Neural cell (in vitro differentiated cells): ENCODE data around the gene RIN3. TPM values are rescaled to one million over a fixed set of nuclear protein-coding genes. Genes with fewer than 3 reads are reported as not detected.

Source experiments
- H2AFZ ChIP-seq: fragments of 200-600, 300-800 bp; sonication (generic), shearing (Covaris generic); 2 replicates; pipeline ENCODE4 v1.6.0; 2014; ENCODE audit warnings: low read depth, mild to moderate bottlenecking, antibody characterized with exemption, low read length, moderate library complexity
- H3F3A ChIP-seq: fragments of 200-600 bp; shearing (Covaris generic); 2 replicates; pipeline ENCODE4 v1.6.1; 2016; ENCODE audit warnings: mild to moderate bottlenecking, moderate library complexity, mixed read lengths, antibody characterized with exemption, low read length; ENCODE audit not compliant: insufficient read depth, poor library complexity, severe bottlenecking
- H3K27ac ChIP-seq: fragments of 200-600, 300-800 bp; sonication (generic), shearing (Covaris generic); 2 replicates; pipeline ENCODE4 v1.5.1; 2014; ENCODE audit warnings: mild to moderate bottlenecking, low read length, moderate library complexity
- H3K27me3 ChIP-seq: fragments of 300-800, 200-600 bp; sonication (generic), shearing (Covaris generic); 2 replicates; pipeline ENCODE4 v1.6.0; 2014; ENCODE audit warnings: mild to moderate bottlenecking, low read depth, low read length, moderate library complexity; ENCODE audit not compliant: insufficient read depth
- H3K36me3 ChIP-seq: fragments of 300-800, 200-600 bp; sonication (generic), shearing (Covaris generic); 2 replicates; pipeline ENCODE4 v1.5.1; 2014; ENCODE audit warnings: mild to moderate bottlenecking, antibody characterized with exemption, low read length, moderate library complexity; ENCODE audit not compliant: insufficient read depth
- H3K4me2 ChIP-seq: fragments of 300-800, 200-600 bp; sonication (generic), shearing (Covaris generic); 2 replicates; pipeline ENCODE4 v1.6.0; 2014; ENCODE audit warnings: mild to moderate bottlenecking, low read length
- H3K4me3 ChIP-seq: fragments of 300-800, 200-600 bp; sonication (generic), shearing (Covaris generic); 2 replicates; pipeline ENCODE4 v1.5.1; 2014; ENCODE audit warnings: mild to moderate bottlenecking, low read length, moderate library complexity
- H3K79me2 ChIP-seq: fragments of 200-600 bp; shearing (Covaris generic); replicated peaks from 2 replicates; pipeline ENCODE4 v1.6.0; 2014; ENCODE audit warnings: mild to moderate bottlenecking, low read length, moderate library complexity; ENCODE audit not compliant: insufficient read depth
- H3K9ac ChIP-seq: fragments of 300-800, 200-600 bp; sonication (generic), shearing (Covaris generic); 2 replicates; pipeline ENCODE4 v1.6.1; 2016; ENCODE audit warnings: mild to moderate bottlenecking, low read length, mixed read lengths
- H3K9me2 ChIP-seq: fragments of 200-600 bp; shearing (Covaris generic); 2 replicates; pipeline ENCODE4 v1.6.1; 2016; ENCODE audit warnings: mild to moderate bottlenecking, low read length, mixed read lengths; ENCODE audit not compliant: insufficient read depth
- H3K9me3 ChIP-seq: fragments of 200-600, 300-800 bp; sonication (generic), shearing (Covaris generic); 2 replicates; pipeline ENCODE4 v1.6.1; 2016; ENCODE audit warnings: mild to moderate bottlenecking, mixed run types, low read length, moderate library complexity, mixed read lengths
- H4K20me1 ChIP-seq: fragments of 200-600 bp; shearing (Covaris generic); 2 replicates; pipeline ENCODE4 v1.6.1; 2016; ENCODE audit warnings: mild to moderate bottlenecking, mixed run types; ENCODE audit not compliant: insufficient read depth
- CTCF ChIP-seq: fragments of 450-650 bp; IDR thresholded peaks from 2 replicates; pipeline ENCODE4 v1.5.1; 2014; ENCODE audit warnings: antibody characterized with exemption, mild to moderate bottlenecking, moderate library complexity; ENCODE audit not compliant: poor library complexity, severe bottlenecking
- EP300 ChIP-seq: fragments of 450-650 bp; conservative IDR thresholded peaks from 2 replicates; pipeline ENCODE4 v1.6.1; 2014; ENCODE audit warnings: antibody characterized with exemption, mild to moderate bottlenecking, moderate library complexity; ENCODE audit not compliant: poor library complexity, severe bottlenecking
- EZH2 ChIP-seq: fragments of 200-600, 300-800 bp; shearing (Covaris generic), sonication (generic); IDR thresholded peaks from 2 replicates; pipeline ENCODE4 v1.6.1; 2014; ENCODE audit warnings: antibody characterized with exemption, low read length, borderline replicate concordance, mild to moderate bottlenecking; ENCODE audit not compliant: insufficient read depth, poor library complexity, severe bottlenecking
- MXI1 ChIP-seq: fragments of 450-650 bp; conservative IDR thresholded peaks from 2 replicates; pipeline ENCODE4 v1.6.1; 2014; ENCODE audit warnings: antibody characterized with exemption, mild to moderate bottlenecking; ENCODE audit not compliant: poor library complexity, severe bottlenecking
- POLR2AphosphoS5 ChIP-seq: IDR thresholded peaks from 2 replicates; pipeline ENCODE4 v1.6.1; 2012
- RAD21 ChIP-seq: fragments of 450-650 bp; conservative IDR thresholded peaks from 2 replicates; pipeline ENCODE4 v1.6.1; 2014; ENCODE audit warnings: antibody characterized with exemption, mild to moderate bottlenecking, moderate library complexity
- REST ChIP-seq: IDR thresholded peaks from 2 replicates; pipeline ENCODE4 v1.6.1; 2012; ENCODE audit warnings: borderline replicate concordance
- SMC3 ChIP-seq: fragments of 450-650 bp; conservative IDR thresholded peaks from 2 replicates; pipeline ENCODE4 v1.6.1; 2014; ENCODE audit warnings: antibody characterized with exemption, mild to moderate bottlenecking, moderate library complexity; ENCODE audit not compliant: poor library complexity
- TAF1 ChIP-seq: IDR thresholded peaks from 2 replicates; pipeline ENCODE4 v1.6.1; 2012; ENCODE audit warnings: low read depth
- polyA plus RNA-seq: library from polyadenylated mRNA; depleted of rRNA; stranded (reverse); fragments of >200 nt; gene quantifications from 2 replicates; pipeline ENCODE4 v1.2.3, GENCODE V29; 2014

RIN3 gene
- polyA plus RNA-seq, 1 donor from 2014 or later: not detected

- Histone ChIP-seq H3K79me2 (no peaks in the 10 kb centered on the region), H3K9ac (no peak overlapping the region), H4K20me1 (no peaks in the 10 kb centered on the region), H3K27ac (no peak overlapping the region), H3K9me3 (no peaks in the 10 kb centered on the region), H3K9me2 (no peaks in the 10 kb centered on the region), H2AFZ (no peak overlapping the region), H3K4me2 (no peak overlapping the region), H3K36me3 (no peaks in the 10 kb centered on the region), H3K4me3 (no peak overlapping the region), H3F3A (no peaks in the 10 kb centered on the region), H3K27me3 (no peaks in the 10 kb centered on the region)
- TF ChIP-seq MXI1 (no peak), POLR2AphosphoS5 (no peak), EZH2 (no peak), REST (no peak), EP300 (no peak), CTCF (no peak), RAD21 (no peak)
Observed at GRCh38 chr14:92551044-92551841, 37.7 kb downstream of the RIN3 start.

- Histone ChIP-seq H3K4me2 (no peak overlapping the region), H3K79me2 (no peaks in the 10 kb centered on the region), H3K9ac (no peak overlapping the region), H3K9me2 (no peaks in the 10 kb centered on the region), H2AFZ (no peak overlapping the region), H3F3A (no peaks in the 10 kb centered on the region), H3K27ac (no peak overlapping the region), H3K4me3 (no peak overlapping the region), H3K27me3 (no peaks in the 10 kb centered on the region), H3K36me3 (no peaks in the 10 kb centered on the region), H3K9me3 (no peaks in the 10 kb centered on the region), H4K20me1 (no peaks in the 10 kb centered on the region)
- TF ChIP-seq REST (no peak), MXI1 (no peak), TAF1 (no peak), SMC3 (no peak)
Observed at GRCh38 chr14:92552066-92552465, 38.5 kb downstream of the RIN3 start.
